Urothelium cell line (cell line): ENCODE results near the gene ZNF14.
"Not testable (repeated sequence)": the region's sequence is repeated elsewhere in the genome, so short reads cannot be mapped to it uniquely, and the experiment has no call there.

Experiments used
- DNase-seq: peaks from one replicate; pipeline ENCODE4 v3.0.0; 2011; ENCODE audit warnings: low spot score, mixed read lengths
- FAIRE-seq: peaks from 2 replicates; lab custom pipeline; 2011; peaks lifted over from hg19 to GRCh38; lab: Jason Lieb, UNC

The ZNF14 gene

DNA sequence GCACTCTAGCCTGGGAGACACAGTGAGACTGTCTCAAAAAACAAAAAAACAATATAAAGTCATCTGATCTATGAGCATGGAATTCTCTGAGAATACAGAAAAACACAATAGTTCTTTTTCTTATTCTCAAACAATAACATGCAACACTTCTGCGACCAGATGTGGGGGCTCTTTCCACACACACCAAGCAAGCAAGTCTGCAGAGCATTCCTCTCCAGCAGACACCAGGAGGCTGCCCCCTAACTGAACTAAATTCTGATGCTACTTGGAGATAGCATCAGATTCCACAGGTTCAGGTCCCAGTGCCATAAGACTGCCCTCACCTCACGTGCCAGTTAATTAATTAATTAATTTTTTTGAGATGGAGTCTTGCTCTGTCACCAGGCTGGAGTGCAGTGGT lies 36.5 kb downstream of the ZNF14 start:
- DNase-seq, result no peak
- no peak for FAIRE-seq

DNA sequence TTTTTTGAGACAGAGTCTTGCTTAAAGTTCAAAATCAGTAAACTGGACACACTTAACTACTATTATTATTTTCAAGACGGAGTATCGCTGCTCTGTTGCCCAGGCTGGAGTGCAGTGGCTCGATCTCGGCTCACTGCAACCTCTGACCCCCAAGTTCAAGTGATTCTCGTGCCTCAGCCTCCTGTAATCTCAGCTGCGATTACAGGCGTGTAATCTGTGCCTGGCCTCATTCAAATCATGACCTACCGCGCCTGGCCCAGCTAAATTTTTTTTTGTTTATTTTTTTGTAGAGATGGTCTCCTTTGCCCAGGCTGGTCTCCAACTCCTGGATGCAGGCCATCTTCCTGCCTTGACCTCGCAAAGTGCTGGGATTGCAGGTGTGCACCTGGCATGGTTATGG lies 41.2 kb downstream of the ZNF14 start:
- FAIRE-seq, result no peak
- DNase-seq, result no peak

DNA sequence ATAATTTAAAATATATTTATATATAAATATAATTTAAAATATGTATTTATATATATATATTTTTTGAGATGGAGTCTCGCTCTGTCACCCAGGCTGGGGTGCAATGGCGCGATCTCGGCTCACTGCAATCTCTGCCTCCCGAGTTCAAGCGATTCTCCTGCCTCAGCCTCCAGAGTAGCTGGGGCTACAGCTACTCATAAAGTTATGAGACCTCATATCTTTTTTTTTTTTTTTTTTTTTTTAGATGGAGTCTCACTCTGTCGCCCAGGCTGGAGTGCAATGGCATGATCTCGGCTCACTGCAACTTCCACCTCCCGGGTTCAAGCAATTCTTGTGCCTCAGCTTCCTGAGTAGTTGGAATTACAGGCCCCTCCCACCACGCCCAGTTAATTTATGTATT lies 43.9 kb downstream of the ZNF14 start:
- FAIRE-seq, DNase-seq: not testable (repeated sequence)

DNA sequence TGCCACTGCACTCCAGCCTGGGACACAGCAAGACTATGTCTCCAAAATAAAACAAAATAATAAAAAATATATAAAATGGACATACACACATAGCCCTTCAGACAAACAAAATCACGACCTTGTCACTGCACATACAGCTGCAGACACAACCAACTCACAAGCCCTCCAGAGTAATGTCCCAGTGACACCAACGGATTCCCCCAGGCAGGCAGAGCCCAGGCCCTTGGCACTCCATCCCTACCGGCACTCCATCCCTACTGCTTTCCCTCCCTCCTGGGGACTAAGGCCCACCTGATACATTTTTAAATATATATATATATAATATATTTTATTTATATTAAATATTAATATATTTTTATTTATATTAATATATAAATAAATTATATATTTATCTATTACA lies 45.8 kb downstream of the ZNF14 start:
- FAIRE-seq (no peak), DNase-seq (no peak)

DNA sequence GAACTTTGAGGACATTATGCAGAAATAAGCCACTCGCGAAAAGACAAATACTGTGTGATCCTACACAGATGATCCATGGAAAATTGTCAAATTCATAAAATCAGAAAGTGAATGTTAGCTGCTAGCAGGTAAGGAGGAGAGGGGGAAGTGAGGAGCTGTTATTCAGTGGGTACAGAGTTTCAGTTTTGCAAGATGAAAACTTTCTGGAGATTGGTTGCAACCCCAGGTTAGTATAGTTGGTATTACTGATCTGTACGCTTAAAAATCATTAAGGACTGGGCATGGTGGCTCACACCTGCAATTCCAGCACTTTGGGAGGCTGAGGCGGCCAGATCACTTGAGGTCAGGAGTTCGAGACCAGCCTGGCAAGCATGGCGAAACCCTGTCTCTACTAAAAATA lies 46.3 kb downstream of the ZNF14 start:
- DNase-seq (no peak), FAIRE-seq (no peak)

DNA sequence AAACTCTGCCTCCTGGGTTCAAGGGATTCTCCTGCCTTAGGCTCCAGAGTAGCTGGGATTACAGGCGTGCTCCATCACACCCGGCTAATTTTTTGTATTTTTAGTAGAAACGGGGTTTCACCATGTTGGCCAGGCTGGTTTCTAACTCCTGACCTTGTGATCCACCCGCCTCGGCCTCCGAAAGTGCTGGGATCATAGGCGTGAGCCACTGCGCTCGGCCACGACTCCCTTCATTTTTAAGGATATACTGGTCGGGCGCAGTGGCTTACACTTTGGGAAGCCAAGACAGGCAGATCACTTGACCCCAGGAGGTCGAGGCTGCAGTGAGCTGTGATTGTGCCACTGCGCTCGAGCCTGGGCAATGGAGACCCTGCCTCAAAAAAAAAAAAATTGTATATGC lies 46.8 kb downstream of the ZNF14 start:
- FAIRE-seq, result not testable (repeated sequence)

DNA sequence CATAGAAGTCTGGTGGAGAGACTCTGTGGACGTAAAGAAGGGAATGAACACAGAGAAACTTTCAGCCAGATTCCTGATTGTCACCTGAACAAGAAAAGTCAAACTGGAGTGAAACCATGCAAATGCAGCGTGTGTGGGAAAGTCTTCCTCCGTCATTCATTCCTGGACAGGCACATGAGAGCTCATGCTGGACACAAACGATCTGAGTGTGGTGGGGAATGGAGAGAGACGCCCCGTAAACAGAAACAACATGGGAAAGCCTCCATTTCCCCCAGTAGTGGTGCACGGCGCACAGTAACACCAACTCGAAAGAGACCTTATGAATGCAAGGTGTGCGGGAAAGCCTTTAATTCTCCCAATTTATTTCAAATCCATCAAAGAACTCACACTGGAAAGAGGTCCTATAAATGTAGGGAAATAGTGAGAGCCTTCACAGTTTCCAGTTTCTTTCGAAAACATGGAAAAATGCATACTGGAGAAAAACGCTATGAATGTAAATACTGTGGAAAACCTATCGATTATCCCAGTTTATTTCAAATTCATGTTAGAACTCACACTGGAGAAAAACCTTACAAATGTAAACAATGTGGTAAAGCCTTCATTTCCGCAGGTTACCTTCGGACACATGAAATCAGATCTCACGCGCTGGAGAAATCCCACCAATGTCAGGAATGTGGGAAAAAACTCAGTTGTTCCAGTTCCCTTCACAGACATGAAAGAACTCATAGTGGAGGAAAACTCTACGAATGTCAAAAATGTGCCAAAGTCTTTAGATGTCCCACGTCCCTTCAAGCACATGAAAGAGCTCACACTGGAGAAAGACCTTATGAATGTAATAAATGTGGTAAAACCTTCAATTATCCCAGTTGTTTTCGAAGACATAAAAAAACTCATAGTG lies 53.5 kb downstream of the ZNF14 start:
- FAIRE-seq, result no peak

More for the DNA sequence above, 46.8 kb downstream of the ZNF14 start:
- DNase-seq, result not testable (repeated sequence)

DNA sequence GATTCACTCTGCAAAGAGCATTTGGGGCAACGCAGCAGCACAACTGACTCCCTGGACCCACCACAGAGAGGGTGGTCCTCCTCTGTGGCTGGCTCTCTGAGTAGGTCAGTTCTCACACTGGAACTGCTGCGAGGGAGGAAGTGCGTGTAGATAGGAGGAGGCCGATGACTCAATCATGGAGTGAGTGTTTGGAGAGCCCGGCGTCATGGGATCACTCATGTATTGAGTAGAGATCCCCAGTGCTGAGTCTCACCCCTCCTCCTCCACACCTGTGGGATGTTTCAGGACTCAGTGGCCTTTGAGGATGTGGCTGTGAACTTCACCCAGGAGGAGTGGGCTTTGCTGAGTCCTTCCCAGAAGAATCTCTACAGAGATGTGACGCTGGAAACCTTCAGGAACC lies 55.3 kb downstream of the ZNF14 start:
- DNase-seq, result no peak
- no peak for FAIRE-seq

More for the DNA sequence above, 53.5 kb downstream of the ZNF14 start:
- DNase-seq, result no peak

DNA sequence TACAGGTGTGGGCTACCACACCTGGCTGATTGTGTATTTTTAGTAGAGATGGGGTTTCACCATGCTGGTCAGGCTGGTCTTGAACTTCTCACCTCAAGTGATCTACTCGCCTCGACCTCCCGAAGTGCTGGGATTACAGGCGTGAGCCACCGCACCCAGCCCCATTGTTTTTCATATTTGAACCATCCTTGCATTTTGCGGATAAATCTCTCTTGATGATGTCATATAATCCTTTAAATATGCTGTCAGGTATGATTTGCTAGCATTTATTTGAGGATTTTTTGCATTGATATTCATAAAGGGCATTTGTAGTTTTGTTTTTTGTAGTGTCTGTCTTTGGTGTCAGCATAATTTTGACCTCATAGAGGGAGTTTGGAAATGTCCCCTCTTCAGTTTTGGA lies 58.6 kb downstream of the ZNF14 start:
- DNase-seq, result no peak
- FAIRE-seq, result no peak

DNA sequence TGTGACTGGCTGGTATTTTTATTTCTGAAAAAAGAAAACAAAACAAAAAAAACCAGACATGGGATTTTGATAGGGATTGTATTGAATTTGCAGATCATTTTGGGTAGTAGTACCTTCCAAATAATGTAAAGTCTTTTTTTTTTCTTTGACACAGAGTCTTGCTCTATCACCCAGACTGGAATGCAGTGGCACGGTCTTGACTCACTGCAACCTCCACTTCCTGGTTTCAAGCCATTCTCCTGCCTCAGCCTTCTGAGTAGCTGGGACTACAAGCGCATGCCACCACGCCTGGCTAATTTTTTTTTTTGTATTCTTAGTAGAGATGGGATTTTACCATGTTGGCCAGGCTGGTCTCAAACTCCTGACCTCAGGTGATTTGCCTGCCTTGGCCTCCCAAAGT lies 60.1 kb downstream of the ZNF14 start:
- no peak for DNase-seq
- FAIRE-seq, result no peak

DNA sequence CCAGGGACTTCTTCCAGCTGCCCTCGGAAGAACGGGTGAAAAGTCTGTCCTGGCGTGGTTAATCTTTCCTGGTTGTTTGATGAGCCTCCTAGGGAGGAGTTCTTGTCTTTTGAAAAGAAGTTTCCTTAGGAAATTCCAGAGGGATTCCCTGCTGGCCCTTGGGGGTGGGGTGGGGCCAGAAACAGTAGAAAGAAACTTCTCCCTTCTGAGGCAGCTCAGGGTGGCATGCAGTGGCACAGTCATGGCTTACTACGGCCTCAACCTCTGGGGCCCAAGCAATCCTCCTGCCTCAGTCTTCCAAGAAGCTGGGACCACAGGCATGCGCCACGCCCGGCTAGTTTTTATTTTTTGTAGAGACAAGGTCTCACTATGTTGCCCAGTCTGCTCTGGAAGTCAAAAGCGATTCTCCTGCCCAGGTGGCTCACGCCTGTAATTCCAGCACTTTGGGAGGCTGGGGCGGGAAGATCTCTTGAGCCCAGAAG lies 62.8 kb downstream of the ZNF14 start:
- FAIRE-seq (no peak), DNase-seq (no peak)

DNA sequence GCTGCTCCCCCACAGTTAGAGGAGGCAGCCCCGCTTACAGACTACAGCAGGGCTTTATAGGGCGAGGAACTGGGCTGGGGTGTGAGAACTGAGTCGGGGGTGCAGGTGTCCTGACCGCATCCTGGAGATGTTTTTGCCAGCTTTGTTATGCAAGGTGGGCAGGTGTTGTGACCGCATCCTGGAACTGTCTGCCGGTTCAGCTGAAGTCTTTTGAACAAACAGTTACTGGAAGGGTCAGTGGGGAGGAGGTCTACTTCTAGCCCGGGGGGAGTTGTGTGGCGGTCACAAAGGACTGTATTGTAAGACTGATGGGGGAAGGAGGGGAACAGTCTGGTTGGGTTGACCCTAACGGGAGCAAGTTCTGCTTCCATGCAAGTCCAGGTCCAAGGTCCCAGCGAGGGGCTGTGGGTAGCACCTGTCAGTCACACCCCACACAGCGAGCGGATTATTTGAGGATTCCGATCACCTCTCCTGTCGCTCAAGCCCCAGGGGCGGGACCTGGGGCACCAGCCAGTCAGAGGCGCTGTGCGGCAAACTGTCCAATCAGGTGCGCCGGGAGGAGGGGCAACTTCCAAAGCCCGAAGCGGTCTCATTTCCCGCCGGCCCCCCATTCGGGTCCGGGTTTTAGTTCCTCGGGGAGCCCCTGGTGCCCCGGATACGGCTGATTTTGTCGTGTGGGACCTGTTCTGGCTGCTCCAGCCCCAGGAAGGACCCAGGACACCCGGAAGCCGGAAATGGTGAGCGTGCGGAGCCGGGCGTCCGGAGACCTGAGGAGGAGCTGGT lies 64.5 kb downstream of the ZNF14 start, which contains the start of gene ZNF101:
TSS of gene ZNF101 (plus strand) at position 610 of the 783 bp plus-strand sequence. CDS start at position 735, 125 bp downstream.
- no peak for FAIRE-seq

DNA sequence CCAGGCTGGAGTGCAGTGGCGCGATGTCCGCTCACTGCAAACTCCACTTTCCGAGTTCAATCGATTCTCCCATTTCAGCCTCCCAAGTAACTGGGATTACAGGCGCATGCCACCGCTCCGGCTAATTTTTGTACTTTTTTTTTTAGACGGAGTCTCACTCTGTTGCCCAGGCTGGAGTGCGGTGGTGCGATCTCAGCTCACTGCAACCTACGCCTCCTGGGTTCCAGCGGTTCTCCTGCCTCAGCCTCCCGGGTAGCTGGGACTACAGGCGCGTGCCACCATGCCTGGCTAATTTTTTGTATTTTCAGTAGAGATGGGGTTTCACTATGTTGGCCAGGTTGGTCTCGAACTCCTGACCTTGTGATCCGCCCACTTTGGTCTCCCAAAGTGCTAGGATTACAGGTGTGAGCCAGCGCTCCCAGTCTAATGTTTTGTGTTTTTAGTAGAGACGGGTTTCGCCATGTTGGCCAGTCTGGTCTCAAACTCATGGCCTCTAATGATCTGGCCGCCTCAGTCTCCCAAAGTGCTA lies 67.4 kb downstream of the ZNF14 start:
- FAIRE-seq, DNase-seq: not testable (repeated sequence)

More for the DNA sequence above, 64.5 kb downstream of the ZNF14 start, which contains the start of gene ZNF101:
- peak; percentile 70 for DNase-seq

DNA sequence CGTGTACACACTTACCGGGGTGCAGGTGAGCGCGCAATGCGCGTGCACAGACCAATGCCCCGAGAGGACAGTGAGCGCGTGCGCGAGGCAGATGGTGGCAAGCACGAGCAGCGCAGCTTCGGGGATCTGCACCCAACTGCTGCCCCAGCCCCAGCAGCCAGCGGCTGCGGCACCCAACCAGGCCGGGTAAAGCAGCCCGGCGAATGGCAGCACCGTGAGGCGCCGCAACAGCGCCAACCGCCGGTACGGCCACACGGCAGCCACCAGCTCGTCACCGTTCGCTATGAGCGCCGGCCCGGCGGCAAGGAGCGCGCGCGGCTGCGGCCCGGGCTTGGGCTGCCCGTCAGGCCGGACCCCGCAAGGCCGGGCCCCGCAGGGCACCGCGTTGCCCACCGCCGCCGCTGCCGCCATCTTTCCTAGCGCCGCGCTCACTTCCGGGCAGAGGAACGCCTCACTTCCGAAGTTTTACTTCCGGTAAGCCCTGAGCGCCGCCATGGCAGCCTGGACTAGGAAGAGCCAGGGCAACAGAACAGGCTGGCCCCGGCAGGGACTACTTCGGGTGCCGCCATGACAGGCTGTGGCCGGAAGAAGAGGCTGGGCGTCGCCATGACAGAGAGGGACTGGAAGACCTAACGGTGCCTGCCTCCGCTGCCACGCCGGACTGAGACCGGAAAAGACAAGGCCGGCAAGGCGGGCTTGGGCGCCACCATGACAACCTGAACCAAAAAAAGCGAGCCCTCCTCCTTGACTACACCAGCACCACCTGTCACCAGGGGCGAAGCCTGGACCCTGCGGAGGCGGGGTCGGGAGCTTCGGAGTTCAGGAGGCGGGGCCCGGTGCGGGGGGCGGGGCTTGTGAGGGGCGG lies 69.4 kb downstream of the ZNF14 start, which contains the start of gene ATP13A1:
TSS of gene ATP13A1 (minus strand) at position 421 of the 865 bp plus-strand sequence. CDS start at position 411, 10 bp downstream.
- DNase-seq (peak; percentile 64), FAIRE-seq (no peak)

DNA sequence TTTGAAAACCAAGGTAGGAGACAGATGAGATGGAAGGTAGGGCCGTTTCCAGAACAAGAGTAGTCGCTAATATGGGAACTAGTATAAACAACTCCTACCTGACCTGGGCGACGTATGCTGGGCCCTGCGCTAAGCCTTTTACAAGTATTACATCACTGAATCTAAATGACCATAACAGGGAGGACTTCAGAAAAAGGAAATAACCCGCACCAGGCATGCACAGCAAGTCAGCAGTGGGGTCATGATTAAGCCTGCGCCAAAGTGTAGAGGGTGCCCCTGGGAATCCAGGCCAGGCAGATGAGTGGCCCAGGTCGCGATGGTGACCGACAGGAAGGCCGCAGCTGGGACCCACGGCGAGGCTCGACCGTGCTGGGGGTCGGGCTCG lies 70.0 kb downstream of the ZNF14 start:
- DNase-seq, result no peak

DNA sequence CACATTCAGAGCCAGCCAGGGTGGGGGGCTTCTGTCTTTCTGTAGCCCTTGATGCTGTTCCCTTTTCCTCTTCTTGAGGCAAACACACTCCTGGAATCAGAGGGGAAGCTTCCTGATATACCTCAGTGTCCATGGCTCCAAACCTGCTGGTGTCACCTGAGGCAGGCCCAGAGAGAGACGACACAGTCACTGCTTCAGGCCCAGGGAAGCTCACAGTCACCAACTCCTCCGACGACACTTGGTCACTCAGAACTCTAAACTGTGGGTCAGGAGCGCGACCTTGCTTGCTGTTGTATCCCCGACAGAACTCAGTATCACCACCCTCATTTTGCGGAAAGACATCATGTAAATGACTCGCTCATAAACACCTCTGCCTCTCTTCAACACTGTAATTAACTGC lies 70.6 kb downstream of the ZNF14 start:
- FAIRE-seq, result no peak

More for the DNA sequence above, 70.0 kb downstream of the ZNF14 start:
- no peak for FAIRE-seq

DNA sequence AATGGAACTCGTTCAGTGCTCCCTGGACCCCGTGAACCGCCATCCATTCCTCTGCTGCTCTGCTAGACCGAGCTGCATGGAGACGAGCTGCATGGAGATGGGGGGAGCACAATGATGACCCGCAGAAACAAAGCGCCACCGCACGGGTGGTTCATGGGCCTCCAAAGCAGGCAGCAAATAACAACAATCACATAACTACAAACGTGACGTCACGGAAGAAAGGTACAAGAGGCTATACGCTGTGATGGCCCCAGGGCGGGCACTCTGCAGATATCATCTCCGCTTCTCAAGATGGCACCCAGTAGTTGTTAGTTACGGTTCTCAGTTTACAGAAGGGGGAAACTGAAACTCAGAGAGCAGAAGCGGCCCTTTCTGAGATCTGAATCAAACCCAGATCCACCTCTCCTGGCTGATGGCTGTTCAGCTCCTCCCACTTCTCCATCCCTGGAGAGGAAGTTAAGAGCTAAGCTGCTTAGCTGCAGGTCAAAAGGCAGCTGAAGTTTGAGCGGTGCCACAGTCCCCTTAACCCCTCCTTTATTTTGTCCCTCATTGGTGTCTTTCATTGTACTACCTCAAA lies 71.1 kb downstream of the ZNF14 start:
- FAIRE-seq (no peak), DNase-seq (no peak)

More for the DNA sequence above, 70.6 kb downstream of the ZNF14 start:
- DNase-seq, result no peak

DNA sequence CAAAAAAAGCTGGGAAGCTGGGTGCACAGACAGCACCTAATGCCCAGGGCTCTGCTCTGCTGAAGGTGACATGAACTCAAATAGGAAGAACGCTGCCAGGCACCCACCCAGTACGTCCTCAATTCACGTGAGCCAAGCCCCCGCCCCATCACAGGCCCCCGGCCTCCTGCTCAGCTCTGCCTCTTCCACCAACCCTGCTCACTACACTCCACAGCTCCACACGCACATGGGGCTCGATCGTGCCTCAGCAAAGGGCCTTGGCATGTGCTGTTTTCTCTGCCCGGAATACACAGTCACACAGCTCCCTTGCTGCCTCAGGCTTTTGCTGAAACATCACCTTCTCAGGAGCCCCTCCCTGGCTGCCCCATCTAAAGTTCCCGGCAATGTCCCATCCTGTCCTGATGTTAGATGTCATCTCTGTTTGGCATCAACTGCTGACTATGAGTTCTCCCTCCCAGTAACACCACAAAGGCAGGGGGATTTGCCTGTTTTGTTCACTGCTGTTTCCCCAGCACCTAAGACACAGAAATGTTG lies 71.7 kb downstream of the ZNF14 start:
- DNase-seq (no peak), FAIRE-seq (no peak)
